Activated CD4-positive, alpha-beta T cell treated with anti-CD3 and anti-CD28 coated beads, Interleukin-2, amount 10 ng/mL, durations not matched to agents 24 days and 14 days (primary cell): ENCODE data around the gene CAMTA2. TPM values are rescaled to one million over a fixed set of nuclear protein-coding genes. Genes with fewer than 3 reads are reported as not detected.

Source experiments
- DNase-seq: peaks from one replicate; pipeline ENCODE4 v3.0.0; 2022
- H3K27ac Mint-ChIP-seq: one replicate; pipeline ENCODE4 v1.8.0; 2022; ENCODE audit warnings: mild to moderate bottlenecking, mixed read lengths
- H3K27me3 Mint-ChIP-seq: one replicate; pipeline ENCODE4 v1.8.0; 2022; ENCODE audit warnings: mixed read lengths
- H3K36me3 Mint-ChIP-seq: one replicate; pipeline ENCODE4 v1.8.0; 2022; ENCODE audit warnings: low read depth, mild to moderate bottlenecking, mixed read lengths
- H3K4me1 Mint-ChIP-seq: one replicate; pipeline ENCODE4 v1.8.0; 2021; ENCODE audit warnings: mixed read lengths
- H3K4me3 Mint-ChIP-seq: one replicate; pipeline ENCODE4 v1.8.0; 2022; ENCODE audit warnings: mild to moderate bottlenecking, moderate library complexity, mixed read lengths
- H3K9me3 Mint-ChIP-seq: one replicate; pipeline ENCODE4 v1.8.0; 2021; ENCODE audit warnings: mixed read lengths
- intact Hi-C: fragments of 100-400 bp; cut with micrococcal nuclease; formaldehyde crosslinking; loops from one replicate; pipeline ENCODE4 v1.15.1; 2023
- total RNA-seq: library from RNA; stranded (reverse); gene quantifications from 2 replicates; pipeline ENCODE4 v1.2.3, GENCODE V29; 2022

Gene CAMTA2
- total RNA-seq, 1 donor from 2014 or later = 89.7 TPM

DNA sequence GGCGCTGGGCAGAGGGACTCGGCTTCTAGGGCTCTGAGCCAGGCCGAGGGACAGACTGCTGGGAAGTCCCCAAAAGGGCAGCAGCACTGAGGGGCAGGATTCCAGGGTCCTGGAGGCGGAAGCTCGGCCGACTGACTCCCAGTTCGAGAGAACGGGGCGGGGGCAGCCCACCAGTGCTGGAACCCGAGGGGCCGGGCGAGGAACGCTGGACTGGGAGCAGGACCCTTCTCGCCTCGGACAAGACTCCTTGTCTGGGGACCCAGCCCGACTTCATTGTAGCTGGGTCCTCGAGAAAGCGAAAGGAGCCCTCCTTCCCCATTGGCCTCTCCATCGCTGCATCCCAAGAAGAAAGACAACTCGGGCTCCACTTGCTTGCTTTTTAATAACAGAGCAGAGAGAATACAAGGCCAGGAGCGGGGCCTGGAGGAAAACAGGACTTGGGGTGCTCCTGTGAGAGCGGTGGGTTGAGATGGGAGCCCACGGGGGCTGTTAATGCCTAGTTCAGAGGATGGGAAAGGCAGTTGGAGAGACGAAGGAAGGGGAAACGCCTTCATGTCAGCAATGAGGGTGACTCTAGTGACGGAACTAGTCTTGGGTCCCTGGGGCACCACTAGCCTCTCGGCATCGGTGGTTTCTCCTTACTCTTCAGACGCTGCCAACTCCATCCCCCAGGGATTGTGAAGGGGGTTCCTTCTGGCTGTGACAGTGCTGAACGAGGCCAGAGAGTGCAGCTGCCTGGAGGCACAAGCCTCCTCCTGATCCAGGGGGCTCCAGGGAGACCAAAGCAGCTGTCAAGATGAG is 492 bp upstream of the CAMTA2 start:
- peaks cover 43% of the 10 kb centered on the region for H3K4me1 Mint-ChIP-seq
- no peaks in the 10 kb centered on the region for H3K27me3 Mint-ChIP-seq
- H3K9me3 Mint-ChIP-seq = no peaks in the 10 kb centered on the region
- H3K36me3 Mint-ChIP-seq = peaks cover 35% of the 10 kb centered on the region
- intact Hi-C loops = loop anchor here (1.0 to 5.0 kb wide), 5 partner anchors 9 to 79 kb away; partner anchors contain the start of genes INCA1, KIF1C, PFN1 and SPAG7
- peak overlapping the region; percentile 93 for H3K27ac Mint-ChIP-seq
- DNase-seq = peak; percentile 64
- H3K4me3 Mint-ChIP-seq = peak overlapping the region; percentile 97

GRCh38 chr17:4986403-4986802 is 1.1 kb downstream of the CAMTA2 start:
- peak; percentile 77 for DNase-seq
- Mint-ChIP-seq H3K36me3 (peaks cover 43% of the 10 kb centered on the region), H3K9me3 (no peaks in the 10 kb centered on the region), H3K27me3 (no peaks in the 10 kb centered on the region), H3K4me1 (peaks cover 42% of the 10 kb centered on the region), H3K4me3 (peak overlapping the region; percentile 97), H3K27ac (peak overlapping the region; percentile 93)
- intact Hi-C loops = loop anchor here (2.0 to 5.0 kb wide), 3 partner anchors 39 to 78 kb away; partner anchors contain the start of gene PFN1

DNA sequence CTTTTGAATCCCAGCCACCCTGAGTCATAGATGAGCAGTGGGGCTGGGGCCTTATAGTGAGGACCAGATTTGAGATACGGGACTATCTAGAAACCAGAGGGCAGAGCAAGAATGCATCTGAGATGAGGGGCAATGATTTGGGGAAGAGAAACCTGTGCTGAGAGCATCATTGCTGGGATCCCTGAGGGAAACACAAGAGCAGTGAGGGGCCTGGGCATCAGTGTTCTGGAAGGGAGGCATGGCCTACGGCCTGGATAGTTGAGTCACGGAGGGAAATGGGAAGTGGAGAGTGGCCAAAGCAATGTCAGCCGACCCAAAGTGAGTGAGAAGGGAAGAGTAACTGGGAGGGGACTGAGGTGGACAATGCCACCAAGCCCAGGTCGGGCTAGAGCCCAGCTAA is 5.2 kb downstream of the CAMTA2 start:
- no peaks in the 10 kb centered on the region for H3K27me3 Mint-ChIP-seq
- H3K9me3 Mint-ChIP-seq = no peaks in the 10 kb centered on the region
- peaks cover 63% of the 10 kb centered on the region for H3K36me3 Mint-ChIP-seq
- no peak overlapping the region for H3K27ac Mint-ChIP-seq
- DNase-seq = no peak
- no peak overlapping the region for H3K4me3 Mint-ChIP-seq
- intact Hi-C loops = no loop called here
- H3K4me1 Mint-ChIP-seq = peaks cover 35% of the 10 kb centered on the region

- Mint-ChIP-seq H3K9me3 (no peaks in the 10 kb centered on the region), H3K27me3 (no peaks in the 10 kb centered on the region), H3K4me3 (no peak overlapping the region), H3K4me1 (peaks cover 24% of the 10 kb centered on the region), H3K27ac (peak overlapping the region; percentile 72), H3K36me3 (peaks cover 66% of the 10 kb centered on the region)
- intact Hi-C loops = loop anchor here (1.0 kb wide), 1 partner anchor 82 kb away; no protein-coding TSS in a partner anchor
- DNase-seq = peak; percentile 89
Observed at GRCh38 chr17:4980644-4981216, 6.7 kb downstream of the CAMTA2 start.

DNA sequence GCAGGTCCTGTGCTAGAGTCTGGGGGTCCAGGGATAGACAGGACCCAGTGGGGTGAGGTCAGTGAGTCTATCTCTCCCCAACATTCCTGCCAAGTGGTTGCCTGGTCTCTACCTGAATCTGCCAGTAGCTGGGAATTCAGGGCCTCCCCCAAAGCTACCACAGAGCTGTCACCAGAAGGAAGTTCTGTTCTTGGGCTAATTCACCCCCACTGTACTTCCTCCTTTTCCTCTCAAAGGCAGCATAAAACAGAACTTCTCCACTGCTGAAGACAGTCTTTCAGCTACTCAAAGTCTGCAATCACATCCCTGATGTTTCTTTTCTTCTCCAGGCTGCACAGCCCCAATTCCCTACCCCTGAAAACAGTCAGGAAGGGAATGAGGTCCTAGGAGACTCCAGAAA is 8.7 kb downstream of the CAMTA2 start:
- Mint-ChIP-seq H3K36me3 (peaks cover 77% of the 10 kb centered on the region), H3K4me1 (peaks cover 21% of the 10 kb centered on the region), H3K9me3 (no peaks in the 10 kb centered on the region), H3K27me3 (no peaks in the 10 kb centered on the region), H3K27ac (no peak overlapping the region), H3K4me3 (no peak overlapping the region)
- DNase-seq = no peak
- intact Hi-C loops = no loop called here

DNA sequence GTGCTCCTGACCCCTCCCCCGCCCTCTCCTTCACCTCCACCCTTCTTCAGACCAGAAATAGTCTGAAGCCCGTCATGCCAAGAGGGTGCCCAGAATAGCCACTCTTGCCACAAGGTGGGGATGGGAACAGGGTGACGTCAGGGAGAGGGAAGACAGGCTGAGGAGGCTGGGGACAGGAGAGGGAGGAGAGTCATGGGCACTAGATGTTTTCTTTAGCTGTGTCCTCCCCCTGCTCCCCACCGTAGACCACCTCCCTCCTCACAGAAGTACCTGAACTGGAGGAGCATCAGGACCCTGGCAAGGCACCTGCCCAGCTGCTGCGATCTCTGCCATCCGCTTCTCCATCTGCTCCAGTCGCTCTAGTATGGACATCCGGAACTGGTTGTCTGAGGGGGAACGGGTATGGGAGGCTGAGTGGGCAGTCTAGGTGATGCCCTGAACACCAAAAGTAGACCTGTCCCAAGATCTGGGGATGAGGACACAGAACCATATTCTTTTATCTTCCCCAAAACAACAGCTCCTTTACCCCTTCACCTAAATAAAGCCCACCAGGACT is 13.3 kb downstream of the CAMTA2 start:
- H3K4me1 Mint-ChIP-seq = peaks cover 3% of the 10 kb centered on the region
- no peaks in the 10 kb centered on the region for H3K9me3 Mint-ChIP-seq
- H3K27me3 Mint-ChIP-seq = no peaks in the 10 kb centered on the region
- H3K4me3 Mint-ChIP-seq = no peak overlapping the region
- DNase-seq = no peak
- intact Hi-C loops = no loop called here
- H3K36me3 Mint-ChIP-seq = peaks cover 69% of the 10 kb centered on the region
- H3K27ac Mint-ChIP-seq = no peak overlapping the region

- H3K9me3 Mint-ChIP-seq = no peaks in the 10 kb centered on the region
- H3K4me3 Mint-ChIP-seq = no peak overlapping the region
- H3K36me3 Mint-ChIP-seq = peaks cover 64% of the 10 kb centered on the region
- peaks cover 3% of the 10 kb centered on the region for H3K4me1 Mint-ChIP-seq
- peak overlapping the region; percentile 18 for H3K27ac Mint-ChIP-seq
- intact Hi-C loops = no loop called here
- DNase-seq = no peak
- no peaks in the 10 kb centered on the region for H3K27me3 Mint-ChIP-seq
Observed at GRCh38 chr17:4973256-4974114, 14.0 kb downstream of the CAMTA2 start.

DNA sequence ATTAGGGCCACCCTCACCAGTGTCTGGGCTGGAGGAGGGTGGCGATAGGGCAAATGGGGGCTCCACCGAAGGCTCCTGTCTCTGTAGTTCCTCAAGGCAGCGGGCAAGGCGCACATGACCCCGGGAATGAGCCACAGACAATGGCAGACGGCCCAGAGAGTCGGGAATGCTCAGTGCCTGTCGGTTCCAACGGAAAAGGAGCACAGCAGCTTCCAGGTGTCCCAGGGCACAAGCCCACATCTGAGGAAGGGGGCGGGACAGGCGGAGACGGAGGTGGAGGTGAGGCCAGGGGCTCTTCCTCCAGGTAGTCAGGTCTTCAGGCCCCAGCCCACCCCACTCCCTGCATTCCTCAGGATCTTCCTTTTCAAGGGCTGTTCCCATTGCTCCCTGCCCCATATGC is 14.7 kb downstream of the CAMTA2 start:
- Mint-ChIP-seq H3K36me3 (peaks cover 57% of the 10 kb centered on the region), H3K27ac (no peak overlapping the region), H3K9me3 (no peaks in the 10 kb centered on the region), H3K4me3 (no peak overlapping the region), H3K4me1 (peaks cover 3% of the 10 kb centered on the region), H3K27me3 (no peaks in the 10 kb centered on the region)
- intact Hi-C loops = no loop called here
- DNase-seq = no peak

DNA sequence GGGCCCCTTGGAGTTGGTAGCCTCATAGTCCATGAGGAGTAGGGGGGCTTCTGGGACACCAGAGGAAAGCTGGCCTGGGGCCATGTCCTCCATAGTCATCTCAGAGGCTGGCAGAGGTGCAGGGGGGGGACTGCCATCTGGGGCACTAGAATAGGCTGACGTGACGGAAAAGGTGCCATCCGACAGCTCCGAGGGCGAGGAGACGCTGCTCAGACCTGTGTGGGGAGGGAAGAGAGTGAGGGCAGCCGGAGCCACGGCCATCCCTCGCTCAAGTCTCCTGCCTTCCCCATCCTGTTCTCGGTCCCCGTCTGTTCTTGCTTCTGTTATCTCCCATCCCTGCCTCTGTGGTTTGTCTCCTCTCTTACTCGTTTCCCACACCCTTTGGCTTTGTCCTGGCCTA is 15.2 kb downstream of the CAMTA2 start:
- Mint-ChIP-seq H3K36me3 (peaks cover 53% of the 10 kb centered on the region), H3K4me1 (peaks cover 3% of the 10 kb centered on the region), H3K27me3 (no peaks in the 10 kb centered on the region), H3K9me3 (no peaks in the 10 kb centered on the region), H3K27ac (no peak overlapping the region), H3K4me3 (no peak overlapping the region)
- intact Hi-C loops = no loop called here
- no peak for DNase-seq

- Mint-ChIP-seq H3K27ac (no peak overlapping the region), H3K9me3 (no peaks in the 10 kb centered on the region)
Observed at GRCh38 chr17:4971826-4972225, 15.6 kb downstream of the CAMTA2 start.

GRCh38 chr17:4970273-4970672 is 17.2 kb downstream of the CAMTA2 start:
- Mint-ChIP-seq H3K36me3 (peaks cover 51% of the 10 kb centered on the region), H3K9me3 (no peaks in the 10 kb centered on the region), H3K4me3 (peak overlapping the region; percentile 27), H3K4me1 (peaks cover 10% of the 10 kb centered on the region), H3K27ac (no peak overlapping the region), H3K27me3 (no peaks in the 10 kb centered on the region)
- intact Hi-C loops = no loop called here
- no peak for DNase-seq

More at GRCh38 chr17:4971826-4972225, 15.6 kb downstream of the CAMTA2 start:
- intact Hi-C loops = no loop called here
- H3K4me3 Mint-ChIP-seq = no peak overlapping the region
- DNase-seq = no peak
- H3K4me1 Mint-ChIP-seq = peaks cover 3% of the 10 kb centered on the region
- peaks cover 48% of the 10 kb centered on the region for H3K36me3 Mint-ChIP-seq
- H3K27me3 Mint-ChIP-seq = no peaks in the 10 kb centered on the region

DNA sequence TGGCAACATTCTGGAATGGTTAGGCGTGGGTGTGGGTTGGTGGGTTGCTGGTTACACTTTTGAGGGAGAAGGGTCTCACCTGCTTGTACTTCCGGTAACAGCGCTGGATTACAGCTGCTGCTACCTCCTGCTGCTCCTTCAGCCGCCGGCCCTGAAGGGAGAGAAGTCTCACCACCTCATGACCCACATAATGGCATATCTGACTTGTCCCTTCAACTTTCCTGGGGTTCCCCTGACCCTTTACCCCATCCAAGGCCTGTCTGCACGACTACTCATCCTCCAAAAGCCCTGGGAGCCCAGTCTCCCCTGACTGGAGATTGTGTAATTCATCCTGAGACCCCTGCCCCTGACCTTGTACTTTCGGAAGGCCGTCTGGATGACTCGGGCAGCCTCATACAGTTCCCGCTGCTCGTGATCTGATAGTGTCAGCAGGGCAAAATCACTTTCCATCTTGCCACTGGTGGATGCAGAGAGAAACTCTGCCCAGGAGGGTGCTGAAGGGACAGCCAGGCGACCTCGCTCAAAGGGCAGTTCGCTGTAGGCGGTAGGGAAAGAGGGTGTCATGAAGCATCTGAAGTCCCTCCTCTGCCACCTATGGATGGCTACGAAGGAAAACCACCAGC is 17.8 kb downstream of the CAMTA2 start:
- Mint-ChIP-seq H3K4me1 (peaks cover 12% of the 10 kb centered on the region), H3K9me3 (no peaks in the 10 kb centered on the region), H3K27me3 (no peaks in the 10 kb centered on the region), H3K4me3 (no peak overlapping the region), H3K36me3 (peaks cover 50% of the 10 kb centered on the region), H3K27ac (no peak overlapping the region)
- intact Hi-C loops = loop anchor here (10.0 kb wide), 1 partner anchor 175 kb away; the partner anchor contains the start of gene PSMB6
- no peak for DNase-seq

DNA sequence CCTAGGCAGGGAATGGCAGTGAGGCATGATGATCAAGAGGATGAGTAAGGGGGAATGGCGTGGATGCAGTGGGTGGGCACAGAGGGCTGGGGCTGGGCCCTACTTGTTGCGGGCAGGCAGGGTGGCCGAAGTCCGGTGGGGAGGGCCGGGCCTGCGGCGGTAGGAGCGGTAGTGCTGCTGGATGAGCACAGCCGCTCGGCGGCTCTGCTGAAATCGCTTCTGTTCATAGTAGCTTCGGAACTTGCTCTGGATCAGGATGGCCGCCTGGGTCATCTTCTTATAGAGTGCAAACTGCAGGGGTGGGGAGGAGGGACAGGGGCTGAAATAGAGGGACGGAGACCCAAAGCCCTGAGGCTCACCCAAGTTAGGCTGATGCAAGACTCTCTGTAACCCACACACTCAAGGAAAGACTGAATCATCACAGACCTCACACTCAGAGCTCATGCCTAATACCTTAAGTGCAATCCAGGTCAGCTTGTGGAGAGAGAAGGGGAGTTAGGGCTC is 18.4 kb downstream of the CAMTA2 start:
- peak; percentile 78 for DNase-seq
- no peaks in the 10 kb centered on the region for H3K27me3 Mint-ChIP-seq
- no peak overlapping the region for H3K27ac Mint-ChIP-seq
- H3K4me3 Mint-ChIP-seq = no peak overlapping the region
- H3K9me3 Mint-ChIP-seq = no peaks in the 10 kb centered on the region
- H3K4me1 Mint-ChIP-seq = peaks cover 12% of the 10 kb centered on the region
- intact Hi-C loops = loop anchor here (10.0 kb wide), 1 partner anchor 174 kb away; the partner anchor contains the start of gene PSMB6
- peaks cover 45% of the 10 kb centered on the region for H3K36me3 Mint-ChIP-seq
